DOHH2 (cell line): Measurements from ENCODE around the gene RAB5B.

Experiments used
- H3F3A ChIP-seq: fragments of 200-600 bp; sonication (generic), shearing (Covaris generic); 2 replicates; pipeline ENCODE4 v1.6.0; 2016; ENCODE audit warnings: antibody characterized with exemption, mild to moderate bottlenecking; ENCODE audit not compliant: control insufficient read depth, insufficient read depth
- H3K27ac ChIP-seq: fragments of 200-600 bp; sonication (generic); 2 replicates; pipeline ENCODE4 v1.5.1; 2014; ENCODE audit warnings: low read depth, mild to moderate bottlenecking, low read length, moderate library complexity
- H3K27me3 ChIP-seq: fragments of 200-600 bp; sonication (generic); 2 replicates; pipeline ENCODE4 v1.6.1; 2014; ENCODE audit warnings: mild to moderate bottlenecking, low read length, mixed read lengths; ENCODE audit not compliant: control insufficient read depth
- H3K36me3 ChIP-seq: fragments of 200-600 bp; sonication (generic); 2 replicates; pipeline ENCODE4 v1.6.1; 2014; ENCODE audit warnings: mild to moderate bottlenecking, low read length, moderate library complexity, mixed read lengths; ENCODE audit not compliant: control insufficient read depth
- H3K4me1 ChIP-seq: fragments of 200-600 bp; sonication (generic); 2 replicates; pipeline ENCODE4 v1.6.1; 2014; ENCODE audit warnings: mild to moderate bottlenecking, low read length, mixed read lengths; ENCODE audit not compliant: control insufficient read depth
- H3K4me2 ChIP-seq: fragments of 200-600 bp; sonication (generic); 2 replicates; pipeline ENCODE4 v1.6.0; 2014; ENCODE audit warnings: mild to moderate bottlenecking, low read length, moderate library complexity
- H3K4me3 ChIP-seq: fragments of 200-600 bp; sonication (generic); 2 replicates; pipeline ENCODE4 v1.5.1; 2014; ENCODE audit warnings: mild to moderate bottlenecking, low read length, mixed read lengths
- H3K79me2 ChIP-seq: fragments of 200-600 bp; sonication (generic); 2 replicates; pipeline ENCODE4 v1.6.1; 2014; ENCODE audit warnings: mild to moderate bottlenecking, low read length, mixed read lengths; ENCODE audit not compliant: control insufficient read depth
- H3K9me2 ChIP-seq: fragments of 200-600 bp; sonication (generic); replicated peaks from 2 replicates; pipeline ENCODE4 v1.6.1; 2014; ENCODE audit warnings: mild to moderate bottlenecking, low read length, mixed read lengths; ENCODE audit not compliant: control insufficient read depth
- H3K9me3 ChIP-seq: fragments of 200-600 bp; sonication (generic); 2 replicates; pipeline ENCODE4 v1.6.1; 2014; ENCODE audit warnings: antibody characterized with exemption, low read length, mixed read lengths; ENCODE audit not compliant: control insufficient read depth, insufficient read depth
- H4K20me1 ChIP-seq: fragments of 200-600 bp; sonication (generic); 2 replicates; pipeline ENCODE4 v1.6.0; 2014; ENCODE audit warnings: low read depth, mild to moderate bottlenecking, antibody characterized with exemption, low read length, moderate library complexity; ENCODE audit not compliant: control insufficient read depth, insufficient read depth
- EZH2phosphoT487 ChIP-seq: fragments of 200-600 bp; sonication (generic); IDR thresholded peaks from 2 replicates; pipeline ENCODE4 v1.6.1; 2017; ENCODE audit warnings: borderline replicate concordance, mild to moderate bottlenecking, antibody characterized with exemption, low read length, moderate library complexity, mixed read lengths
- TF ChIP-seq, protein P1 (sequence below): fragments of 200-600 bp; sonication (generic); IDR thresholded peaks from one replicate; pipeline ENCODE4 v1.5.1; 2014; ENCODE audit warnings: antibody characterized with exemption, mild to moderate bottlenecking, low read depth, low read length; ENCODE audit not compliant: poor library complexity, severe bottlenecking

RAB5B gene

GRCh38 chr12:56028511-56029165, 54.8 kb downstream of the RAB5B start:
- H3K27me3 ChIP-seq = no peaks in the 10 kb centered on the region
- H3K9me2 ChIP-seq = no peaks in the 10 kb centered on the region
- no peaks in the 10 kb centered on the region for H3K36me3 ChIP-seq
- H3K9me3 ChIP-seq = no peaks in the 10 kb centered on the region
- no peaks in the 10 kb centered on the region for H3K4me1 ChIP-seq
- H4K20me1 ChIP-seq = no peaks in the 10 kb centered on the region
- no peak overlapping the region for H3K4me3 ChIP-seq
- TF ChIP-seq EZH2phosphoT487 = no peak
- TF ChIP-seq, protein P1, sequence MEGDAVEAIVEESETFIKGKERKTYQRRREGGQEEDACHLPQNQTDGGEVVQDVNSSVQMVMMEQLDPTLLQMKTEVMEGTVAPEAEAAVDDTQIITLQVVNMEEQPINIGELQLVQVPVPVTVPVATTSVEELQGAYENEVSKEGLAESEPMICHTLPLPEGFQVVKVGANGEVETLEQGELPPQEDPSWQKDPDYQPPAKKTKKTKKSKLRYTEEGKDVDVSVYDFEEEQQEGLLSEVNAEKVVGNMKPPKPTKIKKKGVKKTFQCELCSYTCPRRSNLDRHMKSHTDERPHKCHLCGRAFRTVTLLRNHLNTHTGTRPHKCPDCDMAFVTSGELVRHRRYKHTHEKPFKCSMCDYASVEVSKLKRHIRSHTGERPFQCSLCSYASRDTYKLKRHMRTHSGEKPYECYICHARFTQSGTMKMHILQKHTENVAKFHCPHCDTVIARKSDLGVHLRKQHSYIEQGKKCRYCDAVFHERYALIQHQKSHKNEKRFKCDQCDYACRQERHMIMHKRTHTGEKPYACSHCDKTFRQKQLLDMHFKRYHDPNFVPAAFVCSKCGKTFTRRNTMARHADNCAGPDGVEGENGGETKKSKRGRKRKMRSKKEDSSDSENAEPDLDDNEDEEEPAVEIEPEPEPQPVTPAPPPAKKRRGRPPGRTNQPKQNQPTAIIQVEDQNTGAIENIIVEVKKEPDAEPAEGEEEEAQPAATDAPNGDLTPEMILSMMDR = no peak
- H3K4me2 ChIP-seq = no peak overlapping the region
- H3K27ac ChIP-seq = no peak overlapping the region
- no peaks in the 10 kb centered on the region for H3F3A ChIP-seq
- H3K79me2 ChIP-seq = no peaks in the 10 kb centered on the region

GRCh38 chr12:56029166-56029519, 55.3 kb downstream of the RAB5B start:
- H3K4me1 ChIP-seq = no peaks in the 10 kb centered on the region
- no peaks in the 10 kb centered on the region for H3K27me3 ChIP-seq
- no peaks in the 10 kb centered on the region for H3K36me3 ChIP-seq
- no peaks in the 10 kb centered on the region for H4K20me1 ChIP-seq
- H3K4me3 ChIP-seq = no peak overlapping the region
- no peaks in the 10 kb centered on the region for H3K9me2 ChIP-seq
- no peaks in the 10 kb centered on the region for H3F3A ChIP-seq
- H3K9me3 ChIP-seq = no peaks in the 10 kb centered on the region
- H3K79me2 ChIP-seq = no peaks in the 10 kb centered on the region
- no peak overlapping the region for H3K4me2 ChIP-seq
- H3K27ac ChIP-seq = no peak overlapping the region
- no peak for TF ChIP-seq EZH2phosphoT487

DNA sequence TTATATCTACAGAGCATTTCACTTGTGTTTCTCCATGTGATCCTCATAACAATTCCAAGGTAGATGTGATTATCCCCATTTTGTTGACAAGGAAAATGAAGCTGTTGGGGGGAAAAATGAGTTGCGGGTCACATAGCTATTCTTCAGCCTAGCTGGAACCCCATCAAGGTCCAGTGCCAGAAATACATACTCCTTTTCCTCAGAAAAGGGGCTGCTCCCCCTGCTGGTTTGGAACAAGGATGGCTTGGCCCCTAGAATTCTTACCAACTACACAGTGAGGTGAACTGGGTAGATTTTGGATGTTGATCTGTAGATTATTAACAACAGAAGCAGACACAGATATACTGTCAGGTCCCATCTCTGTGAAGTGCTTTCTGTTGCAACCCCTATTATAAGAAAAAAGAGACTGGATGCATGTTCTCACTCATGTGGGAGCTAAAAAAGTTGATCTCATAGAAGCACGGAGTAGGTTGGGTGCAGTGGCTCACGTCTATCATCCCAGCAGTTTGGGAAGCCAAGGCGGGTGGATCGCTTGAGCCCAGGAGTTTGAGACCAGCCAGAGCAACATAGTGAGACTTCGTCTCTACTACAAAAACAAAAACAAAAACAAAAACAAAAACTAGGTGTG, 55.9 kb downstream of the RAB5B start:
- H4K20me1 ChIP-seq = no peaks in the 10 kb centered on the region
- no peaks in the 10 kb centered on the region for H3F3A ChIP-seq
- H3K4me2 ChIP-seq = no peak overlapping the region
- H3K27me3 ChIP-seq = no peaks in the 10 kb centered on the region
- no peaks in the 10 kb centered on the region for H3K79me2 ChIP-seq
- TF ChIP-seq, protein P1 = peak; percentile 77
- no peak for TF ChIP-seq EZH2phosphoT487
- no peaks in the 10 kb centered on the region for H3K4me1 ChIP-seq
- no peak overlapping the region for H3K27ac ChIP-seq
- H3K9me2 ChIP-seq = no peaks in the 10 kb centered on the region
- no peaks in the 10 kb centered on the region for H3K36me3 ChIP-seq
- no peaks in the 10 kb centered on the region for H3K9me3 ChIP-seq
- no peak overlapping the region for H3K4me3 ChIP-seq

GRCh38 chr12:56031987-56032386, 58.1 kb downstream of the RAB5B start:
- Histone ChIP-seq H3K36me3 (no peaks in the 10 kb centered on the region), H3K27ac (no peak overlapping the region), H3K27me3 (no peaks in the 10 kb centered on the region), H3F3A (no peaks in the 10 kb centered on the region), H3K9me3 (no peaks in the 10 kb centered on the region), H3K79me2 (no peaks in the 10 kb centered on the region), H4K20me1 (no peaks in the 10 kb centered on the region), H3K4me2 (no peak overlapping the region), H3K4me1 (no peaks in the 10 kb centered on the region), H3K9me2 (no peaks in the 10 kb centered on the region), H3K4me3 (no peak overlapping the region)
- no peak for TF ChIP-seq EZH2phosphoT487
- TF ChIP-seq, protein P1 = no peak
